Skeletal muscle tissue (tissue), 4 donors: ENCODE results near the gene EXOC7. TPM values are rescaled to one million over a fixed set of nuclear protein-coding genes. Genes with fewer than 3 reads are reported as not detected.

Experiments used
- H3K27ac ChIP-seq: one replicate; pipeline ENCODE4 v1.7.0; 2013; ENCODE audit warnings: mild to moderate bottlenecking, low read depth, low read length, inconsistent platforms
- H3K27me3 ChIP-seq, 3 donors: one replicate each; pipeline ENCODE4 v1.7.0; 2013; ENCODE audit warnings: low read length in 3 of 3; ENCODE audit not compliant: control insufficient read depth in 3 of 3, insufficient read depth in 3 of 3
- H3K36me3 ChIP-seq, 3 donors: one replicate each; pipeline ENCODE4 v1.7.0; 2013; ENCODE audit warnings: low read length in 3 of 3; ENCODE audit not compliant: control insufficient read depth in 3 of 3, insufficient read depth in 3 of 3
- H3K4me1 ChIP-seq, 3 donors: one replicate each; pipeline ENCODE4 v1.7.0; 2013; ENCODE audit warnings: low read length in 3 of 3, mild to moderate bottlenecking in 3 of 3; ENCODE audit not compliant: control insufficient read depth in 3 of 3, insufficient read depth in 3 of 3
- H3K4me3 ChIP-seq, 3 donors: one replicate each; pipeline ENCODE4 v1.7.0; 2013; ENCODE audit warnings: low read length in 3 of 3
- H3K9ac ChIP-seq, 3 donors: one replicate each; pipeline ENCODE4 v1.7.0; 2013; ENCODE audit warnings: low read length in 3 of 3, mild to moderate bottlenecking in 3 of 3, moderate library complexity in 2 of 3, low read depth in 1 of 3
- H3K9me3 ChIP-seq, 3 donors: one replicate each; pipeline ENCODE4 v1.7.0; 2013; ENCODE audit warnings: low read length in 3 of 3; ENCODE audit not compliant: control insufficient read depth in 3 of 3
- total RNA-seq: library from RNA; depleted of rRNA; stranded (reverse); fragments of >200 nt; gene quantifications from one replicate; pipeline ENCODE4 v1.2.3, GENCODE V29; 2014
- donor health status: Osteomylitis.

The EXOC7 gene
- total RNA-seq, 1 donor from 2014 or later: 54.8 TPM

GRCh38 chr17:76121932-76122430, 18.4 kb upstream of the EXOC7 start:
- H3K9me3 ChIP-seq: no peaks in the 10 kb centered on the region
- peaks cover 3 to 5% (median 5%) of the 10 kb centered on the region in 3 donors for H3K4me1 ChIP-seq
- H3K9ac ChIP-seq: peak overlapping the region in 2 of 3 donors; percentile 56 to 75
- H3K27me3 ChIP-seq: no peaks in the 10 kb centered on the region
- H3K4me3 ChIP-seq: peak overlapping the region; percentile 49 to 59 (median 50)
- H3K27ac ChIP-seq: no peak overlapping the region
- H3K36me3 ChIP-seq: no peaks in the 10 kb centered on the region

GRCh38 chr17:76120658-76121008, 17.0 kb upstream of the EXOC7 start:
- no peaks in the 10 kb centered on the region for H3K27me3 ChIP-seq
- H3K9me3 ChIP-seq: no peaks in the 10 kb centered on the region
- no peak overlapping the region for H3K27ac ChIP-seq
- no peaks in the 10 kb centered on the region for H3K36me3 ChIP-seq
- H3K9ac ChIP-seq: no peak overlapping the region
- peaks cover 3 to 5% (median 5%) of the 10 kb centered on the region in 3 donors for H3K4me1 ChIP-seq
- no peak overlapping the region for H3K4me3 ChIP-seq

GRCh38 chr17:76119409-76120371, 16.1 kb upstream of the EXOC7 start:
- H3K9ac ChIP-seq: no peak overlapping the region
- H3K4me1 ChIP-seq: peaks cover 3 to 5% (median 5%) of the 10 kb centered on the region in 3 donors
- no peaks in the 10 kb centered on the region for H3K27me3 ChIP-seq
- H3K9me3 ChIP-seq: no peaks in the 10 kb centered on the region
- no peaks in the 10 kb centered on the region for H3K36me3 ChIP-seq
- H3K27ac ChIP-seq: no peak overlapping the region
- H3K4me3 ChIP-seq: no peak overlapping the region

GRCh38 chr17:76115138-76115754, 11.7 kb upstream of the EXOC7 start:
- Histone ChIP-seq H3K4me3 (no peak overlapping the region), H3K4me1 (no peaks in the 10 kb centered on the region), H3K27ac (no peak overlapping the region), H3K36me3 (no peaks in the 10 kb centered on the region), H3K9me3 (no peaks in the 10 kb centered on the region), H3K9ac (no peak overlapping the region), H3K27me3 (no peaks in the 10 kb centered on the region)

- H3K27me3 ChIP-seq: no peaks in the 10 kb centered on the region
- H3K9ac ChIP-seq: no peak overlapping the region
- no peaks in the 10 kb centered on the region for H3K9me3 ChIP-seq
- H3K27ac ChIP-seq: no peak overlapping the region
- no peak overlapping the region for H3K4me3 ChIP-seq
- no peaks in the 10 kb centered on the region for H3K36me3 ChIP-seq
- no peaks in the 10 kb centered on the region for H3K4me1 ChIP-seq
Observed at GRCh38 chr17:76111956-76112355, 8.4 kb upstream of the EXOC7 start.

- Histone ChIP-seq H3K27ac (no peak overlapping the region), H3K9ac (no peak overlapping the region), H3K9me3 (no peaks in the 10 kb centered on the region)
Observed at GRCh38 chr17:76107509-76107908, 3.9 kb upstream of the EXOC7 start.

GRCh38 chr17:76106703-76107102, 3.1 kb upstream of the EXOC7 start:
- Histone ChIP-seq H3K9ac (no peak overlapping the region), H3K27me3 (no peaks in the 10 kb centered on the region), H3K4me3 (no peak overlapping the region), H3K9me3 (no peaks in the 10 kb centered on the region), H3K27ac (no peak overlapping the region), H3K36me3 (peaks cover 1 to 8% (median 2%) of the 10 kb centered on the region in 3 donors), H3K4me1 (peaks cover 15 to 19% (median 16%) of the 10 kb centered on the region in 3 donors)

More at GRCh38 chr17:76107509-76107908, 3.9 kb upstream of the EXOC7 start:
- H3K4me1 ChIP-seq: peaks cover 7 to 15% (median 12%) of the 10 kb centered on the region in 3 donors
- no peak overlapping the region for H3K4me3 ChIP-seq
- peaks cover 0 to 2% (median 0%) of the 10 kb centered on the region in 3 donors for H3K36me3 ChIP-seq
- no peaks in the 10 kb centered on the region for H3K27me3 ChIP-seq

GRCh38 chr17:76104896-76105231, 1.3 kb upstream of the EXOC7 start:
- Histone ChIP-seq H3K9me3 (no peaks in the 10 kb centered on the region), H3K27ac (no peak overlapping the region), H3K4me3 (no peak overlapping the region), H3K36me3 (peaks cover 12 to 20% (median 13%) of the 10 kb centered on the region in 3 donors), H3K9ac (no peak overlapping the region), H3K27me3 (no peaks in the 10 kb centered on the region), H3K4me1 (peaks cover 15 to 19% (median 16%) of the 10 kb centered on the region in 3 donors)

- Histone ChIP-seq H3K27ac (peak overlapping the region; percentile 69), H3K9me3 (no peaks in the 10 kb centered on the region), H3K4me3 (peak overlapping the region; percentile 72 to 95 (median 83)), H3K27me3 (no peaks in the 10 kb centered on the region), H3K36me3 (peaks cover 18 to 22% (median 19%) of the 10 kb centered on the region in 3 donors), H3K9ac (peak overlapping the region; percentile 71 to 91 (median 83)), H3K4me1 (peaks cover 15 to 19% (median 16%) of the 10 kb centered on the region in 3 donors)
Observed at GRCh38 chr17:76104140-76104895, 731 bp upstream of the EXOC7 start.
